ENCODE data around the gene SFXN4.
"Not testable (repeated sequence)": the region's sequence is repeated elsewhere in the genome, so short reads cannot be mapped to it uniquely, and the experiment has no call there.

Gene SFXN4

GRCh38 chr10:119189811-119190282, 24.3 kb upstream of the SFXN4 start:
- Histone ChIP-seq H3K4me1 (ENCODE audit: control insufficient read depth, insufficient read depth, low read length) (peaks cover 17% of the 10 kb centered on the region), H3K36me3 (ENCODE audit: control insufficient read depth, insufficient read depth, low read length, severe bottlenecking) (no peaks in the 10 kb centered on the region), H3K27me3 (replicated peaks; ENCODE audit: control insufficient read depth, insufficient read depth, low read length) (no peaks in the 10 kb centered on the region)

GRCh38 chr10:119183664-119184412, 18.3 kb upstream of the SFXN4 start:
- Histone ChIP-seq H3K4me3 (ENCODE audit: low read length) (no peak overlapping the region), H3K4me1 (ENCODE audit: control insufficient read depth, insufficient read depth, low read length) (peaks cover 4% of the 10 kb centered on the region), H3K27me3 (replicated peaks; ENCODE audit: control insufficient read depth, insufficient read depth, low read length) (no peaks in the 10 kb centered on the region), H3K9ac (ENCODE audit: low read length) (no peak overlapping the region), H3K9me3 (ENCODE audit: control insufficient read depth, low read length) (no peaks in the 10 kb centered on the region), H3K36me3 (ENCODE audit: control insufficient read depth, insufficient read depth, low read length, severe bottlenecking) (no peaks in the 10 kb centered on the region)
- no peak for DNase-seq (ENCODE audit: low read depth)

More at GRCh38 chr10:119189811-119190282, 24.3 kb upstream of the SFXN4 start:
- no peak for DNase-seq (ENCODE audit: low read depth)
- H3K9ac ChIP-seq (ENCODE audit: low read length), result no peak overlapping the region
- H3K4me3 ChIP-seq (ENCODE audit: low read length), result no peak overlapping the region
- no peaks in the 10 kb centered on the region for H3K9me3 ChIP-seq (ENCODE audit: control insufficient read depth, low read length)

DNA sequence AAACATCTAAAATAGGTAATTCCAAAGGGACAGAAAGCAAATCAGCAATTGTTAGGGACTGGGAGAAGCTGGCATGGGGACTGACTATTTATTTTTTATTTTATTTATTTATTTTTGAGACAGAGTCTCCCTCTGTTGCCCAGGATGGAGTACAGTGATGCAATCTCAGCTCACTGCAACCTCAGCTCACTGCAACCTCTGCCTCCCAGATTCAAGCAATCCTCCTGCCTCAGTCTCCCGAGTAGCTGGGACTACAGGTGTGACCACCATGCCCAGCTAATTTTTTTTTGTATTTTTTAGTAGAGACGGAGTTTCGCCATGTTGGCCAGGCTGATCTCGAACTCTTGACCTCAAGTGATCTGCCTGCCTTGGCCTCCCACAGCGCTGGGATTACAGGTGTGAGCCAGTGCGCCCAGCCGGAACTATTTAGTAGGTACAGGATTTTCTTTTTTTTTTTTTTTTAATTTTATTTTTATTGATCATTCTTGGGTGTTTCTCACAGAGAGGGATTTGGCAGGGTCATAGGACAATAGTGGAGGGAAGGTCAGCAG, 15.4 kb upstream of the SFXN4 start:
- not testable (repeated sequence) for H3K27me3 ChIP-seq (replicated peaks; ENCODE audit: control insufficient read depth, insufficient read depth, low read length); H3K9me3 ChIP-seq (ENCODE audit: control insufficient read depth, low read length); DNase-seq (ENCODE audit: low read depth); H3K36me3 ChIP-seq (ENCODE audit: control insufficient read depth, insufficient read depth, low read length, severe bottlenecking); H3K9ac ChIP-seq (ENCODE audit: low read length); H3K4me3 ChIP-seq (ENCODE audit: low read length)
- H3K4me1 ChIP-seq (ENCODE audit: control insufficient read depth, insufficient read depth, low read length), result peaks cover 24% of the 10 kb centered on the region

- Histone ChIP-seq H3K27me3 (replicated peaks; ENCODE audit: control insufficient read depth, insufficient read depth, low read length) (no peaks in the 10 kb centered on the region), H3K9ac (ENCODE audit: low read length) (peak within 1 kb of the TSS; percentile 92), H3K9me3 (ENCODE audit: control insufficient read depth, low read length) (no peaks in the 10 kb centered on the region), H3K36me3 (ENCODE audit: control insufficient read depth, insufficient read depth, low read length, severe bottlenecking) (peaks cover 13% of the 10 kb centered on the region), H3K4me1 (ENCODE audit: control insufficient read depth, insufficient read depth, low read length) (peaks cover 28% of the 10 kb centered on the region), H3K4me3 (ENCODE audit: low read length) (peak within 1 kb of the TSS; percentile 96)
- peak; percentile 98 for DNase-seq (ENCODE audit: low read depth)
Measured at GRCh38 chr10:119178372-119179119, 13.0 kb upstream of the SFXN4 start, which contains the start of gene PRDX3. TSS of gene PRDX3 (minus strand) at chr10:119178812. CDS start at chr10:119178790, 22 bp downstream.

GRCh38 chr10:119177708-119178371, 12.3 kb upstream of the SFXN4 start:
- H3K36me3 ChIP-seq (ENCODE audit: control insufficient read depth, insufficient read depth, low read length, severe bottlenecking), result peaks cover 15% of the 10 kb centered on the region
- DNase-seq (ENCODE audit: low read depth), result no peak

GRCh38 chr10:119176166-119176565, 10.7 kb upstream of the SFXN4 start:
- Histone ChIP-seq H3K4me1 (ENCODE audit: control insufficient read depth, insufficient read depth, low read length) (peaks cover 38% of the 10 kb centered on the region), H3K9me3 (ENCODE audit: control insufficient read depth, low read length) (no peaks in the 10 kb centered on the region), H3K9ac (ENCODE audit: low read length) (peak overlapping the region; percentile 7), H3K4me3 (ENCODE audit: low read length) (no peak overlapping the region), H3K27me3 (replicated peaks; ENCODE audit: control insufficient read depth, insufficient read depth, low read length) (no peaks in the 10 kb centered on the region), H3K36me3 (ENCODE audit: control insufficient read depth, insufficient read depth, low read length, severe bottlenecking) (peaks cover 28% of the 10 kb centered on the region)
- peak; percentile 69 for DNase-seq (ENCODE audit: low read depth)

More at GRCh38 chr10:119177708-119178371, 12.3 kb upstream of the SFXN4 start:
- Histone ChIP-seq H3K27me3 (replicated peaks; ENCODE audit: control insufficient read depth, insufficient read depth, low read length) (no peaks in the 10 kb centered on the region), H3K9ac (ENCODE audit: low read length) (peak overlapping the region; percentile 92), H3K4me1 (ENCODE audit: control insufficient read depth, insufficient read depth, low read length) (peaks cover 32% of the 10 kb centered on the region), H3K4me3 (ENCODE audit: low read length) (peak overlapping the region; percentile 96), H3K9me3 (ENCODE audit: control insufficient read depth, low read length) (no peaks in the 10 kb centered on the region)

GRCh38 chr10:119174109-119174508, 8.6 kb upstream of the SFXN4 start:
- Histone ChIP-seq H3K4me3 (ENCODE audit: low read length) (no peak overlapping the region), H3K27me3 (replicated peaks; ENCODE audit: control insufficient read depth, insufficient read depth, low read length) (no peaks in the 10 kb centered on the region), H3K36me3 (ENCODE audit: control insufficient read depth, insufficient read depth, low read length, severe bottlenecking) (peaks cover 44% of the 10 kb centered on the region), H3K9ac (ENCODE audit: low read length) (no peak overlapping the region), H3K9me3 (ENCODE audit: control insufficient read depth, low read length) (no peaks in the 10 kb centered on the region), H3K4me1 (ENCODE audit: control insufficient read depth, insufficient read depth, low read length) (peaks cover 37% of the 10 kb centered on the region)
- DNase-seq (ENCODE audit: low read depth), result no peak

GRCh38 chr10:119167041-119167440, 1.5 kb upstream of the SFXN4 start:
- Histone ChIP-seq H3K9ac (ENCODE audit: low read length) (no peak overlapping the region), H3K27me3 (replicated peaks; ENCODE audit: control insufficient read depth, insufficient read depth, low read length) (no peaks in the 10 kb centered on the region), H3K9me3 (ENCODE audit: control insufficient read depth, low read length) (no peaks in the 10 kb centered on the region), H3K4me3 (ENCODE audit: low read length) (no peak overlapping the region), H3K36me3 (ENCODE audit: control insufficient read depth, insufficient read depth, low read length, severe bottlenecking) (peaks cover 47% of the 10 kb centered on the region), H3K4me1 (ENCODE audit: control insufficient read depth, insufficient read depth, low read length) (peaks cover 18% of the 10 kb centered on the region)
- DNase-seq (ENCODE audit: low read depth), result no peak

DNA sequence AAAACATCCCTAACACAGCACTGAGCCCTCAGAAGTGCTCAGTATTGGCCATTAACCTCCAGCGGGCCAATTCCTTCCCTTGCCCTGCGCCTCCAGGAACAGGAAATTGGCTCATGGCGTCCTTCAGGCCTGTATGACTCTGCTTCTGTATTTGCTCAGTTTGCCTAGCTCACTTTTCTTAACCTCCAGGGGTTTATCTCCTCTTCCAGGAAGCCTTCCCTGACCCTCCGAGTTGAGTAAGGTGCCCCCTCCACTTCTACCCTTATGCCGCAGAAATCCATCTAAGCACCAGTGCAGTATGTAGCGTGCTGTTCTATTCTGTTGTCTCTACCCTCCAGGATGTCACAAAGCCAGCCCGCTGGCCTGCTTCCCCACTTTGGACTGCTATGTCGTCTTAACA, 1.1 kb upstream of the SFXN4 start:
- DNase-seq (ENCODE audit: low read depth), result no peak
- H3K9ac ChIP-seq (ENCODE audit: low read length), result no peak overlapping the region
- H3K4me3 ChIP-seq (ENCODE audit: low read length), result no peak overlapping the region
- peaks cover 22% of the 10 kb centered on the region for H3K4me1 ChIP-seq (ENCODE audit: control insufficient read depth, insufficient read depth, low read length)
- H3K27me3 ChIP-seq (replicated peaks; ENCODE audit: control insufficient read depth, insufficient read depth, low read length), result no peaks in the 10 kb centered on the region
- peaks cover 42% of the 10 kb centered on the region for H3K36me3 ChIP-seq (ENCODE audit: control insufficient read depth, insufficient read depth, low read length, severe bottlenecking)
- H3K9me3 ChIP-seq (ENCODE audit: control insufficient read depth, low read length), result no peaks in the 10 kb centered on the region

DNA sequence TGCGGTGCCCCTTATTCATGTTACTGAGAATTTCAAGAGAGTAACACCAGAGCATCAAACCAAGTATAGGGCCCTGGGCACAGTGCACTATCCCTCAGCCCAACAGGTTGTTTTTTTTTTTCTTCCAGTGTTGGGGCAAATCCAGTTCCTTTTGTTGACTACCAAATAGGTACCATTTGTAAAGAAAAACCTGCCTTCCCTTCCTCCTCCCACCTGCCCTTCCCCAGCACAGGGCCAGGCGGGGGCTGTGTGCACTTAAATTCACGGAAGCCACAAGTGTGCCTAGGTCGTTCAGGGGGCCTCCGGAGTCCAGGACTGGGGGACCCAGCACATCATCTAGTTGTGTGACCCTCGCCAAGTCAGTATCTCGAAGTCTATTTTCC, 595 bp upstream of the SFXN4 start:
- peaks cover 37% of the 10 kb centered on the region for H3K36me3 ChIP-seq (ENCODE audit: control insufficient read depth, insufficient read depth, low read length, severe bottlenecking)

More for the DNA sequence above, 595 bp upstream of the SFXN4 start:
- peak overlapping the region; percentile 92 for H3K9ac ChIP-seq (ENCODE audit: low read length)
- no peaks in the 10 kb centered on the region for H3K27me3 ChIP-seq (replicated peaks; ENCODE audit: control insufficient read depth, insufficient read depth, low read length)
- peaks cover 25% of the 10 kb centered on the region for H3K4me1 ChIP-seq (ENCODE audit: control insufficient read depth, insufficient read depth, low read length)
- no peaks in the 10 kb centered on the region for H3K9me3 ChIP-seq (ENCODE audit: control insufficient read depth, low read length)
- peak overlapping the region; percentile 90 for H3K4me3 ChIP-seq (ENCODE audit: low read length)
- no peak for DNase-seq (ENCODE audit: low read depth)

Data from adipocyte (in vitro differentiated cells).